GM21528 (cell line): ENCODE data around the gene SEMA6A.

Source experiments
- ATAC-seq: cut with Tn5 transposase; IDR thresholded peaks from one replicate; pipeline ENCODE4 v1.9.1; 2021; ENCODE audit warnings: mild to moderate bottlenecking, moderate library complexity; ENCODE audit not compliant: unreplicated experiment, low FRiP score

The SEMA6A gene

GRCh38 chr5:116576053-116576713, 1.6 kb upstream of the SEMA6A start:
- ATAC-seq = peak; percentile 46

- no peak for ATAC-seq
Observed at GRCh38 chr5:116575326-116576052, 866 bp upstream of the SEMA6A start.

DNA sequence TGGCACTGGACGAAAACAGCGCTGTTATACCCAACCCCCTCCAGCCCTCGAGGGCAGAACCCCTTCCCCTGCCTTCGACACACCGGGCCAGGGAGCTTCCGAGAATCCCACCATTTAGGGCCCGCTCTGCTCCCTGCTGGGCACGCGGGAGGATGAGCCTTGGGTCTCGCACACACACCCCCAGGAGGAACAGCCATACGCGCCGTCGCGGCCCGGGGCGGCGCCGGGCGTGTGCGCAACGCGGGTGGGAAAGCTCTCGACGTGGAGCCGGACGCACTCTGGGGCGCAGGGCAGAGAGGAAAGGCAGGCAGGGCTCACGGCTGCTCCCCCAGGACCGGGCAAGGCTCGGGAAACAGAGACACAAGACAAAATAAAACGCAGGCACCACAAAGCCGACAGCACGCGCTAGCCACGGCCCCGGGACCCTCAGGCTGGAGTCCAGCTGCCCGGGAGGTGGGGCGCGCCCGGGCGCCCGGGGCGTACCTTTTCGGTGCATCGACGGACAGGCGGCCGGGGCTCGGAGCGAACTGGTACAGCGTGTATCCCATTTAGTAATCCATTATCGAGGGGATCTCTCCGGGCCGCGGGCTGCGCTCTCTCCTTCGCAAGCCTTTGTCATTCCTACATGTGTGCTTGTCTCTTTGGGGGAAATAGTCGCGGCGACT, 789 bp downstream of the SEMA6A start:
- ATAC-seq = no peak

DNA sequence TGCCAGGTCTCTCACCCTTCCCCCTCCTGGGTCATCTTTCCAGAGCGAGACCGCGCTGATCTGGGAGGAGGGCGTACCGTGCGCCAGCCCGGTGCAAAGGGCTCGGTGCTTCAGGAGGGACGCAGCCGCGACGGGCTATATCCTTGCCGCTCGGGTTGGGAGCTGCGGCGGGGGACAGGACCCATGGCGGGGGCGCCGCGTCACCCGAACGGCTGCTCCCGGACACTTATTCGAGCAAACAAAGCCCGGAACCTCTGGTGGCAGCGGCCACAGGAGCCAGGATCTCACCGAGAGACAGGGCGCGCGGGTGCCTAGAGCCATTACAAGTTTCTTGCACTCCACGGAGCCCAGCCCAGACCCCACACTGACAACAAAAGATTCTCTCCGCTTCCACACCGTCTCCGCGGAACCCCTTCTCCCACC, 1.3 kb downstream of the SEMA6A start:
- no peak for ATAC-seq

DNA sequence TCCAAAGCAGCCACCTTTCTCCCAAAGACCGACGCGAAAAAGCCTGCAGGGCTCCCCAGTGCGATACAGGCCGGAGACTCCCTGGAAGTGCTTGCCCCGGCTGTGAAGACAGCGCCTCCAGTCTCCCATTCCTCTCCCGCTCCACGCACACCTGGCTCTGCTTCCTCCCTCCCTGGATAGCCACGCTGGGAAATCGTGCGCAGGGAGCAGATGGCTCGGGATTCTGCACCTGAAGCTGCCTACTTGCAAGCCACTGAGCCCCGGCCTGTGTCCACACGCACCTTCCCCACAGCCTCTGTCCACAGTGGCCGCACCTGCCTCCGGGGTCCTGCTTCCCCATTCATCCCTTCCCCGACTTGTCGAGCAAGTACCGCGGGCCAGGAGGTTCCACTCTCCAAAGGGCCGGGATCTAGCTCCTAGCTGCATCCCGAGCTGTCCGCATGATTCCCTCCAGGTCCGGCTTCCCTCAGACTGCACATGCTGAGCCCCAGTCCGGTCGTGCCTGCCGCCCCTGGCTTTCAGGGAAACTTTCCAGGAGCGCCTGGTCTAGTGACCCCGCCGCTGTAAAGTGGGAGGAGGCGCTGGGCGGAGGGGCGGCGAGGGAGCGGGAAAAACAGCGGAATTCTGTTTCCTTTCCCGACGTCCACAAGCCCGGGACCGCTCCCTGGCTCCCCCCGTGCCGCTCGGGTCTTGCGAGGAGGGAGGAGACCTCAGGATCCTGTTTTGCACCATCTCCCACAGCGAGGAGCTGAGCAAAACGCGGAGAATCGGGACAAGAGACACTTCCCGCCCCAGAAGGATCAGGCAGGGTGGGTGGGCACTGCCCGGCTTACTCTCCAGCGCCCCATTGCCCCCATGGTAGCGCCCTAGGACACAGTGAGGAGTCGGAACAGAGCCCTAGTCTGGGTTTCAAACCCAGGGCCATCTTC, 2.0 kb downstream of the SEMA6A start:
- ATAC-seq = no peak

DNA sequence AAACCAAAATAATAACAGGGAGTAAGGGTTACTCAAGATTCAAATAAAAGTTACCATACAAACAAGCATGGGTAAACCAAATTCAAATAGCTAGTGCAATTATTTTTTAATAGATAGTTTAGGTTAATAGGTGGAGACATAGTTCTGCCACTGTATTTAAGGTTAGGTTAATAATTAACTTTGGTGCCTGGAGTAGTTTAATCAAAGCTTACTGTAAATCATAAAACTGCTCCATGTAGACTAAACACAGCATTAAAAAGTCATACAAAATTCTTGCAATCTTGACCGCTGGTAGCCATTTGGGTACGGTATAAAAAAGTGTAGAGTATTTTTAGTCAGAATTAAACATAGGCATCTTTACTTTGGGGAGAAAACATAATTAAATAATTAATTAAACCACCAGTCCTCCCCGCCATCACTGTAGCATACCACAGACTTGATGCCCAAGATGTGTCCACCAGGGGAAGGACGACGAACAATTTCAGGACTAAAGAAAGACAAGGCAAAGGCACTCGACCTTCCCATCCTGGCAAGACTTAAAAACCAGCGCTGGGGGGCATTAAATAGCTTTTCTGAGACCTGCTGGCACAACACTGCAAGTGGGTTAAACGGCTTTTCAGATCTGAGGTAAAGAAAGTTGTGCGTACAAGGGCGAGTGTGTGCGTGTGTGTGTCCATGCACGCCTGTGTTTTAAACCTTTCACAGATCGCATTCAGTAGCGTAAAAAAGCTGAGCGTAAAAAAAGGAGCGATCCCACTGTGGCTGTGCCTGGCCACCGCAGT, 2.9 kb downstream of the SEMA6A start:
- ATAC-seq = no peak

DNA sequence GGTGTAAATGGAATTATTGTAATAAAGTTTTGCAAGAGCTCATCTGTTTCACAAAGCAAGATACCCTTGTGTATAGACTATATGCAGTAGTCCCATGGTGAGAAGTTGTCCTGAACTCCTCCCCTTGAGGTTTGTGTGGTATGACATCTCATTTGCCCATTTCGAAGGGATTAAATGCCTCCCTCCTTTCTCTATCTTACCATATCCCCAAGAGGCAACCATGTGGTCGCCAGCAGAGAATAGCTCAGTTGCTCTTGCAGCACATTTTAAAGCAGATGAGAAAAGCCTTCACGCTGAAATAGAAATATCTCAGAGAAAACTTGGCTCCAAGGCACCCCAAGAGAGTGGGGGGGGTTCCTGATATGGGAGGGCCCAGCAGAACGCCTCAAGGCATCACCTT, 4.6 kb downstream of the SEMA6A start:
- ATAC-seq = no peak

- ATAC-seq = no peak
Observed at GRCh38 chr5:116567106-116567505, 7.5 kb downstream of the SEMA6A start.

- peak; percentile 87 for ATAC-seq
Observed at GRCh38 chr5:116566251-116566650, 8.4 kb downstream of the SEMA6A start.

- ATAC-seq = no peak
Observed at GRCh38 chr5:116564756-116565490, 9.7 kb downstream of the SEMA6A start.

- ATAC-seq = no peak
Observed at GRCh38 chr5:116564312-116564711, 10.3 kb downstream of the SEMA6A start.

- no peak for ATAC-seq
Observed at GRCh38 chr5:116563736-116564308, 10.8 kb downstream of the SEMA6A start.

DNA sequence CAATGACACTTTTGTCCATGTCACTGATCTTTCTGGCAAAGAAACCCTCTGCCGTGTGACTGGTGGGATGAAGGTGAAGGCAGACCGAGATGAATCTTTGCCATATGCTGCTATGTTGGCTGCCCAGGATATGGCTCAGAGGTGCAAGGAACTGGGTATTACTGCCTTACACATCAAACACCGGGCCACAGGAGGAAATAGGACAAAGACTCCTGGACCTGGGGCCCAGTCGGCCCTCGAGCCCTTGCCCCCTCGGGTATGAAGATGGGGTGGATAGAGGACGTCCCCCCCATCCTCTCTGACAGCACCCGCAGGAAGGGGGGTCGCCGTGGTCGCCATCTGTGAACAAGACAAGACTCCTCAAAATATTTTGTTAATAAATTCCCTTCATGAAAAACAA, 12.0 kb downstream of the SEMA6A start:
- no peak for ATAC-seq

DNA sequence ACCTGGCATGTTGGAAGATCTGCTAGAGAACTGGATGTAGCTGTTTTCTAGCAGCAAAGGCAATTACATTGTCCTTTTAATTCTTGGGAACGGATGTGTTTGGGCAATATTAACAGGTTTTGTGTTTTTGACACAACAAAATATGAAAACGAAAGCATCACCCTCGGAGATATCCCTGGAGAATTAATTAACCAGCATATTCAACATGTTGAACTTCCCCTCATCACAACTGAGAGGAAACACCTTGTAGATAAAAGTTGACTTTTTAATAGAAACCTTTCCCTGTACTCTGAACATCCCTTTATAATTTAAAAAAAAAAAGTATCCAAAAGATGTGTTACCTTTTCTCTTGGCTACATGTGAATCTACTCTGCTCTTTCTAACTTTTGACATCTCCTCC, 13.0 kb downstream of the SEMA6A start:
- no peak for ATAC-seq

DNA sequence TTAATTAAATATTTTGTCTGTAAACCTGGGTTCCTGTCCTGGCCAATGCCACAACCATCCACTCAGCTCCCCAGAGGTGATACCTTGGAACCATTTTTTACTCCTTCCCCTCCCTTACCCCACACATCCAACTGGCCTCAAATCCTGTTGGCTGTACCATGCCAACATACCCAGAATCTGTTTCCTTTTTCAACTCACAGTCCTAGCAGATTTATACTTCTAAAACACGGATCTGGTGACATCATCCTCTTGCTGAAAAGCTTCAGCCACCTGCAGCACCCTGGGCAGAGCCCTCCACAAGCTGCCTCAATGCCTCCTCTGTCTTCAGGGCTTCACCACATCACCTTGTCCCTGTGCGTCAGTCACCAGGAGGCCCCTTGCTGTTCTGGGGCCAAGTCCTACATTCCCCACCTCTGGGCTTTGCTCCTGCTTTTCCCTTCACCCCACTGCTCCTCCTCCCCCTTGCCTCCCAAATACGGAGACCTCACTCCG, 14.9 kb downstream of the SEMA6A start:
- ATAC-seq = no peak

GRCh38 chr5:116559239-116559638, 15.4 kb downstream of the SEMA6A start:
- no peak for ATAC-seq

DNA sequence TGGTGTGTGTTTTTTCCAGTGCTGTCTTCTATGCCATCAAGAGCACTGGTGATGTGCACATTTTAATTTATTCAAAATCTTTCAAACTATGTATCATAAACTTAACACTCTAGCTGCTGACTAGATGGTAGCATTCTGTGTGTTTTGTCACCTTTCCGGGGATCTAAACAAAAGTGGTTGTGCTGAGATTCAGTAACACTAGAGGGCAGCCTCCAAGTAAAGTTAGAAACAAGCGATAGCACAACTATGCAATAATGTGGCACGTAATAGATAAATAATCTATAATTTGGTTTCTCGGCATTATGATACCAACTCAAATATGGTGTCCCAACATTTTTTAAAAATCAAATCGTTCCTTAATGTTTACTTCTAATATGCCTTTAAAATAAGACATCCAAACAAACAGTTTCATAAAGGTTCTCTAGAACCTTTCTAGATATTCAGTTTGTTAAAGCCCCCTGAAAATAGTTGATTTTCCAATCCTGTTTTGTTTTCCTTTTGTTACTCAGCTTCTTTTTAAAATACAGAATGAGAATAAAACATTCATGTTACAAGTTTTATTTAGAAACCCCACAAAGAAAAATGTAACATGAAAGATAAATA, 16.9 kb downstream of the SEMA6A start:
- no peak for ATAC-seq

DNA sequence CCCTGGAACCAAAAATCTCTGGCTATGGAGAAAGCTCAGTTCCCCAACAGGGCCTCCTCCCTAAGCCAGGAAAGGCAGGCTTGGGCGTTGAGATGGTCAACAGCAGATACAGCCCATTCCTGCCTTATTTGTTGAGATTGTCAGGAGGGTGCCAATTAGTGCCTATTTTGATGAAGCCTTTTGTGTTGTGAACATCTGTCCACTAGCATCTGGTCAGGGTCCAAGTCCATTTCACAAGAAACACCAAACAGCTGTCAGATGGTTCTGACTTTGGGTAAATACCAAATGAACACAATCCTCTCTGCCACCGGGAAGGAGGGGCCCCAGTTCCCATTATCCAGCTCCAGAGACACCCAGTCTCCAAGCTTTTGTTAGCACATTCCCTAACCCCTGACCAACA, 19.9 kb downstream of the SEMA6A start:
- no peak for ATAC-seq
